ENCODE measurements around the gene POMC. TPM values are rescaled to one million over a fixed set of nuclear protein-coding genes. Genes with fewer than 3 reads are reported as not detected.

POMC gene
- total and polyA plus RNA-seq, 2 of the 8 experiments (the other 6 are each of a cell fraction or from before 2014, with no cell fraction given), result 1.7 to 4.7 TPM

DNA sequence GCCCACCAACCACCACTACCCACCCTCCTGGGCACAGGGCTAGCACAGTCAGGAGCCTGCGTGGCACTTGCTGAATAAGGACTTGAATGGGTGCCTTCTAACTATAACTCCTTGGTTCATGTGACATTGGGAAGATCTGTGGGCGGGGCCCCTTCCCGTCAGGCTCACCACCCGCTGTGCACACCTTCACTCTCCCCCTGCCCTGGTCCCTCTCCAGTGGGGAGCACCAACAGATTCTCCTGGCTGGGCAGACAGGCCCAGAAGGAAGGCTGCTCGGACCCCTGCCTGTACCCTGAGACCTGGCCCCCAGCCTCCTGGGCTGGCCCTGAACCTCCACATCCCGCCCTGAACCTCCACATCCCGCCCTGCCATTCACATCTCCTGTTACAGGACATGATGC, 33.4 kb upstream of the POMC start (continued):
- TF ChIP-seq, protein P1, sequence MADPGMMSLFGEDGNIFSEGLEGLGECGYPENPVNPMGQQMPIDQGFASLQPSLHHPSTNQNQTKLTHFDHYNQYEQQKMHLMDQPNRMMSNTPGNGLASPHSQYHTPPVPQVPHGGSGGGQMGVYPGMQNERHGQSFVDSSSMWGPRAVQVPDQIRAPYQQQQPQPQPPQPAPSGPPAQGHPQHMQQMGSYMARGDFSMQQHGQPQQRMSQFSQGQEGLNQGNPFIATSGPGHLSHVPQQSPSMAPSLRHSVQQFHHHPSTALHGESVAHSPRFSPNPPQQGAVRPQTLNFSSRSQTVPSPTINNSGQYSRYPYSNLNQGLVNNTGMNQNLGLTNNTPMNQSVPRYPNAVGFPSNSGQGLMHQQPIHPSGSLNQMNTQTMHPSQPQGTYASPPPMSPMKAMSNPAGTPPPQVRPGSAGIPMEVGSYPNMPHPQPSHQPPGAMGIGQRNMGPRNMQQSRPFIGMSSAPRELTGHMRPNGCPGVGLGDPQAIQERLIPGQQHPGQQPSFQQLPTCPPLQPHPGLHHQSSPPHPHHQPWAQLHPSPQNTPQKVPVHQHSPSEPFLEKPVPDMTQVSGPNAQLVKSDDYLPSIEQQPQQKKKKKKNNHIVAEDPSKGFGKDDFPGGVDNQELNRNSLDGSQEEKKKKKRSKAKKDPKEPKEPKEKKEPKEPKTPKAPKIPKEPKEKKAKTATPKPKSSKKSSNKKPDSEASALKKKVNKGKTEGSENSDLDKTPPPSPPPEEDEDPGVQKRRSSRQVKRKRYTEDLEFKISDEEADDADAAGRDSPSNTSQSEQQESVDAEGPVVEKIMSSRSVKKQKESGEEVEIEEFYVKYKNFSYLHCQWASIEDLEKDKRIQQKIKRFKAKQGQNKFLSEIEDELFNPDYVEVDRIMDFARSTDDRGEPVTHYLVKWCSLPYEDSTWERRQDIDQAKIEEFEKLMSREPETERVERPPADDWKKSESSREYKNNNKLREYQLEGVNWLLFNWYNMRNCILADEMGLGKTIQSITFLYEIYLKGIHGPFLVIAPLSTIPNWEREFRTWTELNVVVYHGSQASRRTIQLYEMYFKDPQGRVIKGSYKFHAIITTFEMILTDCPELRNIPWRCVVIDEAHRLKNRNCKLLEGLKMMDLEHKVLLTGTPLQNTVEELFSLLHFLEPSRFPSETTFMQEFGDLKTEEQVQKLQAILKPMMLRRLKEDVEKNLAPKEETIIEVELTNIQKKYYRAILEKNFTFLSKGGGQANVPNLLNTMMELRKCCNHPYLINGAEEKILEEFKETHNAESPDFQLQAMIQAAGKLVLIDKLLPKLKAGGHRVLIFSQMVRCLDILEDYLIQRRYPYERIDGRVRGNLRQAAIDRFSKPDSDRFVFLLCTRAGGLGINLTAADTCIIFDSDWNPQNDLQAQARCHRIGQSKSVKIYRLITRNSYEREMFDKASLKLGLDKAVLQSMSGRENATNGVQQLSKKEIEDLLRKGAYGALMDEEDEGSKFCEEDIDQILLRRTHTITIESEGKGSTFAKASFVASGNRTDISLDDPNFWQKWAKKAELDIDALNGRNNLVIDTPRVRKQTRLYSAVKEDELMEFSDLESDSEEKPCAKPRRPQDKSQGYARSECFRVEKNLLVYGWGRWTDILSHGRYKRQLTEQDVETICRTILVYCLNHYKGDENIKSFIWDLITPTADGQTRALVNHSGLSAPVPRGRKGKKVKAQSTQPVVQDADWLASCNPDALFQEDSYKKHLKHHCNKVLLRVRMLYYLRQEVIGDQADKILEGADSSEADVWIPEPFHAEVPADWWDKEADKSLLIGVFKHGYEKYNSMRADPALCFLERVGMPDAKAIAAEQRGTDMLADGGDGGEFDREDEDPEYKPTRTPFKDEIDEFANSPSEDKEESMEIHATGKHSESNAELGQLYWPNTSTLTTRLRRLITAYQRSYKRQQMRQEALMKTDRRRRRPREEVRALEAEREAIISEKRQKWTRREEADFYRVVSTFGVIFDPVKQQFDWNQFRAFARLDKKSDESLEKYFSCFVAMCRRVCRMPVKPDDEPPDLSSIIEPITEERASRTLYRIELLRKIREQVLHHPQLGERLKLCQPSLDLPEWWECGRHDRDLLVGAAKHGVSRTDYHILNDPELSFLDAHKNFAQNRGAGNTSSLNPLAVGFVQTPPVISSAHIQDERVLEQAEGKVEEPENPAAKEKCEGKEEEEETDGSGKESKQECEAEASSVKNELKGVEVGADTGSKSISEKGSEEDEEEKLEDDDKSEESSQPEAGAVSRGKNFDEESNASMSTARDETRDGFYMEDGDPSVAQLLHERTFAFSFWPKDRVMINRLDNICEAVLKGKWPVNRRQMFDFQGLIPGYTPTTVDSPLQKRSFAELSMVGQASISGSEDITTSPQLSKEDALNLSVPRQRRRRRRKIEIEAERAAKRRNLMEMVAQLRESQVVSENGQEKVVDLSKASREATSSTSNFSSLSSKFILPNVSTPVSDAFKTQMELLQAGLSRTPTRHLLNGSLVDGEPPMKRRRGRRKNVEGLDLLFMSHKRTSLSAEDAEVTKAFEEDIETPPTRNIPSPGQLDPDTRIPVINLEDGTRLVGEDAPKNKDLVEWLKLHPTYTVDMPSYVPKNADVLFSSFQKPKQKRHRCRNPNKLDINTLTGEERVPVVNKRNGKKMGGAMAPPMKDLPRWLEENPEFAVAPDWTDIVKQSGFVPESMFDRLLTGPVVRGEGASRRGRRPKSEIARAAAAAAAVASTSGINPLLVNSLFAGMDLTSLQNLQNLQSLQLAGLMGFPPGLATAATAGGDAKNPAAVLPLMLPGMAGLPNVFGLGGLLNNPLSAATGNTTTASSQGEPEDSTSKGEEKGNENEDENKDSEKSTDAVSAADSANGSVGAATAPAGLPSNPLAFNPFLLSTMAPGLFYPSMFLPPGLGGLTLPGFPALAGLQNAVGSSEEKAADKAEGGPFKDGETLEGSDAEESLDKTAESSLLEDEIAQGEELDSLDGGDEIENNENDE (IDR thresholded peaks at IDR 0.05; ENCODE audit: insufficient replicate concordance, low read length), result no peak
